NT2/D1 (cell line): ENCODE measurements around the gene WNT6.

ENCODE experiments used
- YY1 ChIP-seq: IDR thresholded peaks from 2 replicates; pipeline ENCODE4 v1.6.1; 2011; ENCODE audit not compliant: insufficient read length, insufficient read depth
- ZNF274 ChIP-seq: IDR thresholded peaks from 2 replicates; pipeline ENCODE4 v1.6.1; 2011; ENCODE audit warnings: mild to moderate bottlenecking, low read depth, low read length

DNA sequence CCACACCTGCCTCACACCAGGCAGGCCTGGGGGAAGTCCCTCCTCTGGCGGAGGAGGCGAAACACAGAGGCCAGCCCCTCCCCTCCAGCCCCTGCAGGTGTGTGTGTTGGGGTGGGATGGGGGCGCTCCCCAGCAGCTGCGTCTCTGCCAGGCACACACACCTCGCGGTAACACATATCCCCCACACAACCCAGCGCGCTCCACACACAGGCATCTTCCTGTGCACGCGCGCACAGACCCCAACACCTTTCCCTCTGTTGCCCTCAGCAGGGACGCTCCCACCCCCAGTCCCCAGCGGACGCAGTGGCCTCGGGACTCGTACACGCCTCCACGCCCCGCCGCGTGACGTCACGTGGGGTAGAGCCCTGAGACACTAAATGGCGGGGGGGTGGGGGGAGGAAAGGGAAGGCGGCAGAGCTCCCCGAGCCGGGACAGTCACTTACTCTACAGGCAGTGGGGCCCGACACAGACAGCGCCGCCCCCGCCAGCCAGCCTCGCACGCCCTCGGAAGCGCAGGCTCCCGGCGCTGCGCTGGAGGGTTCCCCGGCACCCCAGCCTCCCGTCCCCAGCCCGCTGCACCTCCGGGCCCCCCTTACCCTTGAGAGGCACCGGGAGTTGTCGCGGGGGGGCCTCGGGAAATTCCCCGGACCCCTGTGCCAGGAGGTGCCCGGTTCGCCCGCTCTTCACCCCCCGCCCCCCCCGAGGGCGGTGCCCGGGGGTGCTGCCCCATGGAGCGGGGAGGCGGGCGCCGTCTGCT lies 20.7 kb downstream of the WNT6 start, which contains the start of gene WNT10A:
- TF ChIP-seq ZNF274 (no peak), YY1 (no peak)
